ENCODE results near the gene DNAH14. TPM values are rescaled to one million over a fixed set of nuclear protein-coding genes. Genes with fewer than 3 reads are reported as not detected.
A peak's percentile ranks its signal among the peaks of the same experiment; 100 is the strongest.

DNAH14 gene
- total and polyA plus RNA-seq, 2 of the 13 experiments (the other 11 are each of a cell fraction or from before 2014, with no cell fraction given): 4.5 to 27.5 TPM

- TF ChIP-seq TFDP1 (CRISPR knock-in tag; IDR thresholded peaks at IDR 0.05; ENCODE audit: borderline replicate concordance) (0 out of 2 replicates have a peak, but pooled peaks have one; percentile 16), ZNF501 (CRISPR knock-in tag; IDR thresholded peaks at IDR 0.05) (no peak), NCOA5 (CRISPR knock-in tag; IDR thresholded peaks at IDR 0.05) (no peak), NFE2L2 (IDR thresholded peaks at IDR 0.05; ENCODE audit: low read length) (no peak), NCOA1 (CRISPR knock-in tag; IDR thresholded peaks at IDR 0.05) (no peak), ZNF562 (CRISPR knock-in tag; IDR thresholded peaks at IDR 0.05; ENCODE audit: borderline replicate concordance) (no peak), BATF2 (CRISPR knock-in tag; IDR thresholded peaks at IDR 0.05) (no peak), NR3C1 (CRISPR knock-in tag; IDR thresholded peaks at IDR 0.05) (no peak), GATAD2A (CRISPR knock-in tag; IDR thresholded peaks at IDR 0.05) (peak; percentile 80), ZNF746 (CRISPR knock-in tag; IDR thresholded peaks at IDR 0.05) (no peak), EED (CRISPR knock-in tag; IDR thresholded peaks at IDR 0.05) (no peak), ZNF326 (CRISPR knock-in tag; IDR thresholded peaks at IDR 0.05; ENCODE audit: borderline replicate concordance) (no peak), MIER3 (CRISPR knock-in tag; IDR thresholded peaks at IDR 0.05; ENCODE audit: borderline replicate concordance) (0 out of 2 replicates have a peak, but pooled peaks have one; percentile 16), THAP9 (CRISPR knock-in tag; IDR thresholded peaks at IDR 0.05; ENCODE audit: borderline replicate concordance) (no peak), TOPORS (CRISPR knock-in tag; IDR thresholded peaks at IDR 0.05) (no peak), BRD4 (CRISPR knock-in tag; IDR thresholded peaks at IDR 0.05) (no peak), ETS1 (CRISPR knock-in tag; IDR thresholded peaks at IDR 0.05) (no peak), ZFP1 (CRISPR knock-in tag; IDR thresholded peaks at IDR 0.05) (no peak), ZSCAN9 (CRISPR knock-in tag; IDR thresholded peaks at IDR 0.05; ENCODE audit: borderline replicate concordance) (peak; percentile 49; the same call in 1 of the 2 replicates), ZNF124 (CRISPR knock-in tag; IDR thresholded peaks at IDR 0.05) (0 out of 2 replicates have a peak, but pooled peaks have one; percentile 25), HNRNPL (IDR thresholded peaks at IDR 0.05; ENCODE audit: low read depth, low read length) (no peak), NFYC (CRISPR knock-in tag; IDR thresholded peaks at IDR 0.05) (no peak), BCLAF1 (IDR thresholded peaks at IDR 0.05) (no peak), TBP (CRISPR knock-in tag; IDR thresholded peaks at IDR 0.05) (no peak), ARNTL (CRISPR knock-in tag; IDR thresholded peaks at IDR 0.05) (no peak), ATF7-NPFF (CRISPR knock-in tag; IDR thresholded peaks at IDR 0.05; ENCODE audit: low read depth) (no peak)
Measured at GRCh38 chr1:225209153-225209552, 279.7 kb downstream of the DNAH14 start (continued).
